Hematopoietic multipotent progenitor cell treated with erythropoietin and hydrocortisone succinate and interleukin-3 and kit ligand, for 4 days (in vitro differentiated cells): ENCODE data around the gene FYCO1.
A peak's percentile ranks its signal among the peaks of the same experiment; 100 is the strongest.

Experiments
- DNase-seq: peaks from one replicate; pipeline ENCODE4 v3.0.0-alpha.2; 2015

FYCO1 gene

GRCh38 chr3:45983770-45984169, 11.9 kb downstream of the FYCO1 start:
- peak; percentile 79 for DNase-seq

- DNase-seq: peak; percentile 62
Measured at GRCh38 chr3:45981346-45982074, 14.1 kb downstream of the FYCO1 start.

GRCh38 chr3:45980819-45981218, 14.8 kb downstream of the FYCO1 start:
- DNase-seq: no peak

GRCh38 chr3:45980229-45980813, 15.3 kb downstream of the FYCO1 start:
- no peak for DNase-seq

- DNase-seq: no peak
Measured at GRCh38 chr3:45979378-45979777, 16.2 kb downstream of the FYCO1 start.

- DNase-seq: no peak
Measured at GRCh38 chr3:45978006-45978761, 17.4 kb downstream of the FYCO1 start.

GRCh38 chr3:45976191-45977091, 19.2 kb downstream of the FYCO1 start:
- DNase-seq: no peak

GRCh38 chr3:45975686-45976085, 19.9 kb downstream of the FYCO1 start:
- peak; percentile 20 for DNase-seq

- DNase-seq: no peak
Measured at GRCh38 chr3:45974686-45975085, 20.9 kb downstream of the FYCO1 start.

GRCh38 chr3:45972534-45973402, 22.9 kb downstream of the FYCO1 start:
- DNase-seq: peak; percentile 74

GRCh38 chr3:45969953-45970352, 25.7 kb downstream of the FYCO1 start:
- no peak for DNase-seq

- no peak for DNase-seq
Measured at GRCh38 chr3:45969116-45969515, 26.5 kb downstream of the FYCO1 start.

- no peak for DNase-seq
Measured at GRCh38 chr3:45968706-45969105, 26.9 kb downstream of the FYCO1 start.

GRCh38 chr3:45968149-45968548, 27.5 kb downstream of the FYCO1 start:
- no peak for DNase-seq

- no peak for DNase-seq
Measured at GRCh38 chr3:45967724-45968123, 27.9 kb downstream of the FYCO1 start.

- no peak for DNase-seq
Measured at GRCh38 chr3:45966950-45967640, 28.5 kb downstream of the FYCO1 start.

- DNase-seq: no peak
Measured at GRCh38 chr3:45966371-45966791, 29.2 kb downstream of the FYCO1 start.

GRCh38 chr3:45965653-45966052, 30.0 kb downstream of the FYCO1 start:
- DNase-seq: no peak

- DNase-seq: no peak
Measured at GRCh38 chr3:45965253-45965652, 30.4 kb downstream of the FYCO1 start.

GRCh38 chr3:45964139-45964538, 31.5 kb downstream of the FYCO1 start:
- DNase-seq: no peak

- DNase-seq: no peak
Measured at GRCh38 chr3:45962033-45962432, 33.6 kb downstream of the FYCO1 start.
